NCI-H128 (cell line): Measurements from ENCODE around the gene TACC2.

Experiments
- DNase-seq: peaks from one replicate; lab custom pipeline; 2025; ENCODE audit not compliant: unreplicated experiment; lab: John Stamatoyannopoulos, UW

The TACC2 gene

GRCh38 chr10:122208571-122209430 is 219.8 kb downstream of the TACC2 start:
- DNase-seq = no peak

GRCh38 chr10:122210481-122211265 is 221.7 kb downstream of the TACC2 start:
- DNase-seq = no peak

DNA sequence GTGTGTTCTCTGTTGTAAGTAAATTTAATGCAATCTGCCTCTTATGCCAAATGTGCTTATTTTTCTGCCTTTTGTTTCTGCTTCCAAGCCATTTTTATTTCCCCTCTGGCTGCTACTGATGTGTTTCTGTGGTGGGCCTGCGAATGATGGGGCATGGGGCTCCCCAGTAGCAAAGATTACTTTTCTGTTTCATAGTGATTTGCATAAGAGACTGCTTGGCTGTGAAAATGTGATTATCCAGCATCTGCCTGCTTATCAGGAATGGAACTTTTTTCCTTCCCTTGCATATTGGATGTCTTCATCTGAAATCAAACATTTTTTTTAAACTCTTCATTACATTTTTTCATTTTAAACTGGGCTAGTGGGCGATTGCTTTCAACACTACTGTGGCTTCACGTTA is 224.4 kb downstream of the TACC2 start:
- no peak for DNase-seq

GRCh38 chr10:122213766-122214165 is 224.8 kb downstream of the TACC2 start:
- DNase-seq = no peak

DNA sequence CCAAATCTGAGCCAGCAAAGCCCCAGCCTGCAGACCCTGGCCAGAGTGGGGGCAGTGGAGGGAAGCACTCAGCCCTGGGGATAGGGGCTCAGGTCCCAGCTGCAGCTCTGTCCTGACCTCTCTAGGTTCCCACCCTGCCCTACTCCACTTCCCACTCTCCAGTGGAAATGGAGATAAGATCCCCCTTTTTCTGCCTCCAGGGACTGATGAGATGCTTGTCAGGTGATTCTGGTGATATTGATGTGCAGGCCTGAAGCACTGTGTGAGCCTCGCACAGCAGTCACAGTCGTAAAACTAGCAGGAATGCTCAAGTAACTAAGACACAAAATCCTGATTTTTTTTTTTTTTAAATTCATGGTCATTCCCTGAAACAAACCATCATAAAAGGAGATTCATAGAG is 227.1 kb downstream of the TACC2 start:
- no peak for DNase-seq

- no peak for DNase-seq
Measured at GRCh38 chr10:122219340-122219739, 230.4 kb downstream of the TACC2 start.

- no peak for DNase-seq
Measured at GRCh38 chr10:122220736-122221135, 231.8 kb downstream of the TACC2 start.

- no peak for DNase-seq
Measured at GRCh38 chr10:122221958-122222357, 233.0 kb downstream of the TACC2 start.

DNA sequence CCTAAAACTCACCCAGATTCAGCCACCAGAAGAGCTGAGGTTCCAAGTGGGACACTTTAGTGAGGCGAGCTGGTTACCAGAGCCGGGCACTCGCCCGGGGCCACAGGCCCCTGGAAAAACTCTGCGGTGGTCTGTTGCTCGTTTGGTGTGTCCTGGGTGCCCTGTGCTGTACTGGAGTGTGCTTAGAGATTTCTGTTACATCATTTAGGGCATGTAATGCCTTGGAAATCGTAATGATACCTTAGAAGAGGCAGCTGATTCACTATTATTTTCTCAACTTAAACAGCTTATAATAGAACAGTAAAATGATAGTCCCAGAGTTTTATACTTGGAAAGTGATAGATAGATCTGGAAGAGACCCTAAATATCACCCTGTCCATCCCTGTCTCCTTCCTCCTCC is 233.7 kb downstream of the TACC2 start:
- DNase-seq = no peak

DNA sequence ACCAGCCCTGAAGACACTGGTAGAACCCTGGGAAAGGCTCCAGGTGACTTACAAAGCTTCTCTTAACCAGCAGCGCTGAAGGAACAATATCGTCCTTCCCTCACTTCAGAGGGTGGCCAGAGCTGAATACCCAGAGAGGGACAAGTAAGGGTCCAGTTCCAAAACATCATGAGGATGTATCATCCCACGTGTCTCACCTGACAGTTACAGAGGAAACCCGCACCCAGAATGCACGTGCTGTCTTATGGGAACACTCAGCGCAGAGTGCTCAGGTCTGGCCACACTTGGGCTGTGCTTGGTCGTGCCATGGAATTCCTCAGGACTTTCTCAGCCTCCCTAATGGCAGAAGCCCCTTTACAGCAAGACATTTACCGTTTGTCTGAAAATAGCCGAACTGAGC is 235.2 kb downstream of the TACC2 start:
- no peak for DNase-seq

GRCh38 chr10:122225330-122225729 is 236.4 kb downstream of the TACC2 start:
- DNase-seq = no peak

- no peak for DNase-seq
Measured at GRCh38 chr10:122227754-122228153, 238.8 kb downstream of the TACC2 start.

GRCh38 chr10:122229666-122230065 is 240.7 kb downstream of the TACC2 start:
- no peak for DNase-seq

DNA sequence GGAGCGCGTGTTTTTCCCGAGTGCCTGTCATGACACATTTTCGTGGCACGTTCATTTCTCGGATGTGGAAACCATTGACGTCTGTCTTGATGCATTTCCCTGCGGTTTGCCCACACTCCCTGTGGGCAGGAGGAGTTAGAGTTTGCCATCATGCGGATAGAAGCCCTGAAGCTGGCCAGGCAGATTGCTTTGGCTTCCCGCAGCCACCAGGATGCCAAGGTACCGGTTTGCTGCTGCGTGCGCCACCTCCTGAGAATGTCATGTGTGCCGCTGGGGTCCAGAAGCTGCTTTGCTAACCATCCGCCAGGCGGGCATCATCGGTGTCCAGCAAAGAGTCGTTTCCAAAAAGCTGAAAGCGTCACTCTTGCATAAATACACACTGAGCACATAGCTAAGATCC is 241.3 kb downstream of the TACC2 start:
- DNase-seq = no peak

GRCh38 chr10:122232769-122233168 is 243.8 kb downstream of the TACC2 start:
- DNase-seq = no peak

DNA sequence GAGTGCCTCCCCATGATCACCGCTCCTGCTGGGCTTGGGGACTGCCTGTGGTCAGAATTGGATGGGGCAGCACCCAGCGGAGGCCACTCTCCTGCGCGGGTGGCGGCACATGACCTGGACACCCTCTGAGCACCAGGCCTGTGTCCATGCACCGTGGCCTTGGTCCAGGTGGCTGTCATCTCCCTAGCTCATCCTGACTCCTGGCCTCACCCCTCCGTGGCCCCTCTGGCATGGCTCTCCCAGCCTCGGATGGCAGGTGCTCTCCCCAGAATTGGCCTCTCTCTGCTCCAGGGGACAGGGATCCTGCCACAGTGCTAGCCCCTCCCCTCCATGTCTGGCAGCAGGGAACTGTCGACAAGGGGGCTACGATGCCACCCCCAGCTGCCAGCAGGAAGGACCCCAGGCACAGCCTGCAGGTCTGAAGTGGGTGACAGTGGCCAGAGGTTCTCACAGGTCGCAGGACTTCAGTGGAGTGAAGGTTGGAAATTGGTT is 244.9 kb downstream of the TACC2 start:
- DNase-seq = no peak

- DNase-seq = peak; percentile 48
Measured at GRCh38 chr10:122234416-122234815, 245.5 kb downstream of the TACC2 start.

- DNase-seq = no peak
Measured at GRCh38 chr10:122236690-122237306, 247.8 kb downstream of the TACC2 start.

GRCh38 chr10:122237331-122237990 is 248.5 kb downstream of the TACC2 start:
- DNase-seq = no peak

GRCh38 chr10:122239578-122240257 is 250.8 kb downstream of the TACC2 start:
- no peak for DNase-seq

DNA sequence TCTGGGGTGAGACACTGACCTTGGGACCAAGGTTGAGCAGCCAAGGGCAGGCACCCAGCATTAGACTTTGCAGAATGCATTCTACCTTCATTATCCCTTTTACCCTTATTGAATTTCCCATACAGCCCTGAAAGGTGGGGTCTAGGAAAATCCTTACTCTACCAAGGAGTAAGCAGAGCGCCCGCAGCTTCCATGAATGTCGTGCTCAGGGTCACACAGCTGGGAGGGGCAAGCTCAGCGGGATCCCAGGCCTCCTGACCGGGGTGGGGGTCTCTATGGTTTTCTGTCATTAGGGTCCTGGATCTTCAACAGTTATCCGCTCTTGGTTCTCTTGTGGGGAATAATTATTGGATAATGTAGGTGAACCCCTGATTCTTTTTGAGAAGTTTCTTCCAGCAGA is 251.4 kb downstream of the TACC2 start:
- no peak for DNase-seq
